Choroid plexus epithelial cell (primary cell): ENCODE results near the gene UPF2.

Experiments used
- DNase-seq: peaks from one replicate; pipeline ENCODE4 v3.0.0-alpha.2; 2010; ENCODE audit warnings: low read depth
- H3K4me3 ChIP-seq: 2 replicates; pipeline ENCODE4 v1.5.1; 2011; ENCODE audit warnings: low read depth, mild to moderate bottlenecking, control low read depth, low read length, moderate library complexity
- CTCF ChIP-seq: conservative IDR thresholded peaks from 2 replicates; pipeline ENCODE4 v1.5.1; 2011; ENCODE audit warnings: low read depth, mild to moderate bottlenecking, control low read depth, inconsistent platforms, low read length, moderate library complexity

Gene UPF2

GRCh38 chr10:12042797-12043651 lies at the start of gene UPF2:
UPF2 (minus strand) TSS chr10:12042809; CDS start chr10:12035423, 7,386 bp downstream.
- TF ChIP-seq CTCF: no peak
- H3K4me3 ChIP-seq: peak within 1 kb of the TSS; percentile 99
- peak; percentile 99 for DNase-seq

- H3K4me3 ChIP-seq: no peak overlapping the region
- no peak for DNase-seq
- no peak for TF ChIP-seq CTCF
Observed at GRCh38 chr10:12091421-12091820, 48.8 kb upstream of the UPF2 start.

- DNase-seq: no peak
- no peak for TF ChIP-seq CTCF
- no peak overlapping the region for H3K4me3 ChIP-seq
Observed at GRCh38 chr10:12088919-12089318, 46.3 kb upstream of the UPF2 start.

GRCh38 chr10:12081879-12082557 lies 39.4 kb upstream of the UPF2 start:
- DNase-seq: peak; percentile 50
- H3K4me3 ChIP-seq: no peak overlapping the region
- no peak for TF ChIP-seq CTCF

GRCh38 chr10:12081470-12081869 lies 38.9 kb upstream of the UPF2 start:
- TF ChIP-seq CTCF: no peak
- DNase-seq: no peak
- no peak overlapping the region for H3K4me3 ChIP-seq

GRCh38 chr10:12077580-12078180 lies 35.1 kb upstream of the UPF2 start:
- TF ChIP-seq CTCF: no peak
- H3K4me3 ChIP-seq: no peak overlapping the region
- no peak for DNase-seq
